Peyer's patch (tissue), 4 donors: ENCODE results near the gene GYG2.

Experiments
- CTCF ChIP-seq, 6 experiments: fragments of 450-650 bp in 4 of 6; fragments of 200-600 bp in 2 of 6; sonication (generic) in 1 of 6; IDR thresholded peaks; one replicate each; pipeline ENCODE4 v1.5.1; 2017 to 2019; ENCODE audit warnings: antibody characterized with exemption in 6 of 6, mild to moderate bottlenecking in 3 of 6, moderate library complexity in 1 of 6
- POLR2A ChIP-seq, 2 donors: fragments of 450-650 bp; IDR thresholded peaks; one replicate each; pipeline ENCODE4 v1.5.1; 2017; ENCODE audit warnings: antibody characterized with exemption in 2 of 2, mild to moderate bottlenecking in 2 of 2, moderate library complexity in 2 of 2

- no peak for TF ChIP-seq CTCF (IDR thresholded peaks at IDR 0.05)
- no peak for TF ChIP-seq POLR2A (IDR thresholded peaks at IDR 0.05)
Observed at GRCh38 chrX:2820136-2820771, 8.5 kb upstream of the GYG2 start.
